Neural cell (in vitro differentiated cells): Measurements from ENCODE around the gene NTRK1. TPM values are rescaled to one million over a fixed set of nuclear protein-coding genes. Genes with fewer than 3 reads are reported as not detected.

Experiments
- H2AFZ ChIP-seq: fragments of 200-600, 300-800 bp; sonication (generic), shearing (Covaris generic); 2 replicates; pipeline ENCODE4 v1.6.0; 2014; ENCODE audit warnings: low read depth, mild to moderate bottlenecking, antibody characterized with exemption, low read length, moderate library complexity
- H3F3A ChIP-seq: fragments of 200-600 bp; shearing (Covaris generic); 2 replicates; pipeline ENCODE4 v1.6.1; 2016; ENCODE audit warnings: mild to moderate bottlenecking, moderate library complexity, mixed read lengths, antibody characterized with exemption, low read length; ENCODE audit not compliant: insufficient read depth, poor library complexity, severe bottlenecking
- H3K27ac ChIP-seq: fragments of 200-600, 300-800 bp; sonication (generic), shearing (Covaris generic); 2 replicates; pipeline ENCODE4 v1.5.1; 2014; ENCODE audit warnings: mild to moderate bottlenecking, low read length, moderate library complexity
- H3K27me3 ChIP-seq: fragments of 300-800, 200-600 bp; sonication (generic), shearing (Covaris generic); 2 replicates; pipeline ENCODE4 v1.6.0; 2014; ENCODE audit warnings: mild to moderate bottlenecking, low read depth, low read length, moderate library complexity; ENCODE audit not compliant: insufficient read depth
- H3K36me3 ChIP-seq: fragments of 300-800, 200-600 bp; sonication (generic), shearing (Covaris generic); 2 replicates; pipeline ENCODE4 v1.5.1; 2014; ENCODE audit warnings: mild to moderate bottlenecking, antibody characterized with exemption, low read length, moderate library complexity; ENCODE audit not compliant: insufficient read depth
- H3K4me2 ChIP-seq: fragments of 300-800, 200-600 bp; sonication (generic), shearing (Covaris generic); 2 replicates; pipeline ENCODE4 v1.6.0; 2014; ENCODE audit warnings: mild to moderate bottlenecking, low read length
- H3K4me3 ChIP-seq: fragments of 300-800, 200-600 bp; sonication (generic), shearing (Covaris generic); 2 replicates; pipeline ENCODE4 v1.5.1; 2014; ENCODE audit warnings: mild to moderate bottlenecking, low read length, moderate library complexity
- H3K79me2 ChIP-seq: fragments of 200-600 bp; shearing (Covaris generic); replicated peaks from 2 replicates; pipeline ENCODE4 v1.6.0; 2014; ENCODE audit warnings: mild to moderate bottlenecking, low read length, moderate library complexity; ENCODE audit not compliant: insufficient read depth
- H3K9ac ChIP-seq: fragments of 300-800, 200-600 bp; sonication (generic), shearing (Covaris generic); 2 replicates; pipeline ENCODE4 v1.6.1; 2016; ENCODE audit warnings: mild to moderate bottlenecking, low read length, mixed read lengths
- H3K9me2 ChIP-seq: fragments of 200-600 bp; shearing (Covaris generic); 2 replicates; pipeline ENCODE4 v1.6.1; 2016; ENCODE audit warnings: mild to moderate bottlenecking, low read length, mixed read lengths; ENCODE audit not compliant: insufficient read depth
- H3K9me3 ChIP-seq: fragments of 200-600, 300-800 bp; sonication (generic), shearing (Covaris generic); 2 replicates; pipeline ENCODE4 v1.6.1; 2016; ENCODE audit warnings: mild to moderate bottlenecking, mixed run types, low read length, moderate library complexity, mixed read lengths
- H4K20me1 ChIP-seq: fragments of 200-600 bp; shearing (Covaris generic); 2 replicates; pipeline ENCODE4 v1.6.1; 2016; ENCODE audit warnings: mild to moderate bottlenecking, mixed run types; ENCODE audit not compliant: insufficient read depth
- EP300 ChIP-seq: fragments of 450-650 bp; conservative IDR thresholded peaks from 2 replicates; pipeline ENCODE4 v1.6.1; 2014; ENCODE audit warnings: antibody characterized with exemption, mild to moderate bottlenecking, moderate library complexity; ENCODE audit not compliant: poor library complexity, severe bottlenecking
- EZH2 ChIP-seq: fragments of 200-600, 300-800 bp; shearing (Covaris generic), sonication (generic); IDR thresholded peaks from 2 replicates; pipeline ENCODE4 v1.6.1; 2014; ENCODE audit warnings: antibody characterized with exemption, low read length, borderline replicate concordance, mild to moderate bottlenecking; ENCODE audit not compliant: insufficient read depth, poor library complexity, severe bottlenecking
- MXI1 ChIP-seq: fragments of 450-650 bp; conservative IDR thresholded peaks from 2 replicates; pipeline ENCODE4 v1.6.1; 2014; ENCODE audit warnings: antibody characterized with exemption, mild to moderate bottlenecking; ENCODE audit not compliant: poor library complexity, severe bottlenecking
- POLR2AphosphoS5 ChIP-seq: IDR thresholded peaks from 2 replicates; pipeline ENCODE4 v1.6.1; 2012
- RAD21 ChIP-seq: fragments of 450-650 bp; conservative IDR thresholded peaks from 2 replicates; pipeline ENCODE4 v1.6.1; 2014; ENCODE audit warnings: antibody characterized with exemption, mild to moderate bottlenecking, moderate library complexity
- SMC3 ChIP-seq: fragments of 450-650 bp; conservative IDR thresholded peaks from 2 replicates; pipeline ENCODE4 v1.6.1; 2014; ENCODE audit warnings: antibody characterized with exemption, mild to moderate bottlenecking, moderate library complexity; ENCODE audit not compliant: poor library complexity
- TAF1 ChIP-seq: IDR thresholded peaks from 2 replicates; pipeline ENCODE4 v1.6.1; 2012; ENCODE audit warnings: low read depth
- polyA plus RNA-seq: library from polyadenylated mRNA; depleted of rRNA; stranded (reverse); fragments of >200 nt; gene quantifications from 2 replicates; pipeline ENCODE4 v1.2.3, GENCODE V29; 2014
- TF ChIP-seq, protein P1 (sequence below): IDR thresholded peaks from 2 replicates; pipeline ENCODE4 v1.6.1; 2012; ENCODE audit warnings: borderline replicate concordance
- TF ChIP-seq, protein P2 (sequence below): fragments of 450-650 bp; IDR thresholded peaks from 2 replicates; pipeline ENCODE4 v1.5.1; 2014; ENCODE audit warnings: antibody characterized with exemption, mild to moderate bottlenecking, moderate library complexity; ENCODE audit not compliant: poor library complexity, severe bottlenecking

The NTRK1 gene
- polyA plus RNA-seq, 1 donor from 2014 or later = 4.9 TPM

- H3K27me3 ChIP-seq = no peaks in the 10 kb centered on the region
- no peaks in the 10 kb centered on the region for H3K36me3 ChIP-seq
- H3K9me3 ChIP-seq = no peaks in the 10 kb centered on the region
- no peak overlapping the region for H3K27ac ChIP-seq
- no peaks in the 10 kb centered on the region for H3K9me2 ChIP-seq
- H3K4me2 ChIP-seq = no peak overlapping the region
- no peaks in the 10 kb centered on the region for H3K79me2 ChIP-seq
- TF ChIP-seq MXI1 (no peak), RAD21 (no peak), SMC3 (no peak), POLR2AphosphoS5 (no peak), EZH2 (no peak), TAF1 (no peak)
- TF ChIP-seq, protein P1, sequence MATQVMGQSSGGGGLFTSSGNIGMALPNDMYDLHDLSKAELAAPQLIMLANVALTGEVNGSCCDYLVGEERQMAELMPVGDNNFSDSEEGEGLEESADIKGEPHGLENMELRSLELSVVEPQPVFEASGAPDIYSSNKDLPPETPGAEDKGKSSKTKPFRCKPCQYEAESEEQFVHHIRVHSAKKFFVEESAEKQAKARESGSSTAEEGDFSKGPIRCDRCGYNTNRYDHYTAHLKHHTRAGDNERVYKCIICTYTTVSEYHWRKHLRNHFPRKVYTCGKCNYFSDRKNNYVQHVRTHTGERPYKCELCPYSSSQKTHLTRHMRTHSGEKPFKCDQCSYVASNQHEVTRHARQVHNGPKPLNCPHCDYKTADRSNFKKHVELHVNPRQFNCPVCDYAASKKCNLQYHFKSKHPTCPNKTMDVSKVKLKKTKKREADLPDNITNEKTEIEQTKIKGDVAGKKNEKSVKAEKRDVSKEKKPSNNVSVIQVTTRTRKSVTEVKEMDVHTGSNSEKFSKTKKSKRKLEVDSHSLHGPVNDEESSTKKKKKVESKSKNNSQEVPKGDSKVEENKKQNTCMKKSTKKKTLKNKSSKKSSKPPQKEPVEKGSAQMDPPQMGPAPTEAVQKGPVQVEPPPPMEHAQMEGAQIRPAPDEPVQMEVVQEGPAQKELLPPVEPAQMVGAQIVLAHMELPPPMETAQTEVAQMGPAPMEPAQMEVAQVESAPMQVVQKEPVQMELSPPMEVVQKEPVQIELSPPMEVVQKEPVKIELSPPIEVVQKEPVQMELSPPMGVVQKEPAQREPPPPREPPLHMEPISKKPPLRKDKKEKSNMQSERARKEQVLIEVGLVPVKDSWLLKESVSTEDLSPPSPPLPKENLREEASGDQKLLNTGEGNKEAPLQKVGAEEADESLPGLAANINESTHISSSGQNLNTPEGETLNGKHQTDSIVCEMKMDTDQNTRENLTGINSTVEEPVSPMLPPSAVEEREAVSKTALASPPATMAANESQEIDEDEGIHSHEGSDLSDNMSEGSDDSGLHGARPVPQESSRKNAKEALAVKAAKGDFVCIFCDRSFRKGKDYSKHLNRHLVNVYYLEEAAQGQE = no peak
- TF ChIP-seq, protein P2, sequence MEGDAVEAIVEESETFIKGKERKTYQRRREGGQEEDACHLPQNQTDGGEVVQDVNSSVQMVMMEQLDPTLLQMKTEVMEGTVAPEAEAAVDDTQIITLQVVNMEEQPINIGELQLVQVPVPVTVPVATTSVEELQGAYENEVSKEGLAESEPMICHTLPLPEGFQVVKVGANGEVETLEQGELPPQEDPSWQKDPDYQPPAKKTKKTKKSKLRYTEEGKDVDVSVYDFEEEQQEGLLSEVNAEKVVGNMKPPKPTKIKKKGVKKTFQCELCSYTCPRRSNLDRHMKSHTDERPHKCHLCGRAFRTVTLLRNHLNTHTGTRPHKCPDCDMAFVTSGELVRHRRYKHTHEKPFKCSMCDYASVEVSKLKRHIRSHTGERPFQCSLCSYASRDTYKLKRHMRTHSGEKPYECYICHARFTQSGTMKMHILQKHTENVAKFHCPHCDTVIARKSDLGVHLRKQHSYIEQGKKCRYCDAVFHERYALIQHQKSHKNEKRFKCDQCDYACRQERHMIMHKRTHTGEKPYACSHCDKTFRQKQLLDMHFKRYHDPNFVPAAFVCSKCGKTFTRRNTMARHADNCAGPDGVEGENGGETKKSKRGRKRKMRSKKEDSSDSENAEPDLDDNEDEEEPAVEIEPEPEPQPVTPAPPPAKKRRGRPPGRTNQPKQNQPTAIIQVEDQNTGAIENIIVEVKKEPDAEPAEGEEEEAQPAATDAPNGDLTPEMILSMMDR = no peak
- no peaks in the 10 kb centered on the region for H3F3A ChIP-seq
- no peak overlapping the region for H2AFZ ChIP-seq
- H3K4me3 ChIP-seq = no peak overlapping the region
- no peak overlapping the region for H3K9ac ChIP-seq
- H4K20me1 ChIP-seq = no peaks in the 10 kb centered on the region
Observed at GRCh38 chr1:156834322-156834721, 26.3 kb upstream of the NTRK1 start.

DNA sequence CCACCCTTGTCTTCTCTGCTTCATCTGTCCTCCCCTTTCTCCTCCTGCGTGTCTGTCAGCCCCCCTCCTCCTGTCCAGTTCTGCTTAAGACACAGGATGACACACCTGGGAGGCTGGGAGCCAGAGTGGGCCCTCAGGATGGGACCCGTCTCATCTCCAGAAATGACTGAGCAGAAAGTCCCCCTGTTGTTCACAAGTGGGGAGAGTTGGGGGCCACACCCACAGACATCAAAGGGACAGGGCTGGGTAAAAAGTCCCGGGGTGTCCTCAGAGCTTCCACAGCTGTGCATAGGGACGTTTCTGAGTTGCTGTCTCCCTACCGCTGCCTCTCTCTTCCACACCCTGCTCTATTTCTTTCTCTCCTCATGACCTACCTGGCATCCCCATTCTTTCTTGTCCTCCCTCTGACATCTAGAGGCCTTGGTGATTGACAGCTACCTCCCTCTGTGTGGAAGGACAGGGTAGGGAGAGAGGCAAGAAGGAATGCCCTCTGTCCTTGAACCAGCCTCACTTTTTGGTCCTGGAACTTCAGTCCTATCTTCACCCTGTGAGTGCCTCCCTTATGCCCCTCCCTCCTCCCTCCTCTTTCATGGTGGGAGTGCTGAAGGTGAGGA, 24.5 kb upstream of the NTRK1 start:
- H2AFZ ChIP-seq = no peak overlapping the region
- no peaks in the 10 kb centered on the region for H3K36me3 ChIP-seq
- H3K4me2 ChIP-seq = no peak overlapping the region
- H3K4me3 ChIP-seq = no peak overlapping the region
- no peaks in the 10 kb centered on the region for H3K79me2 ChIP-seq
- H3K9me3 ChIP-seq = no peaks in the 10 kb centered on the region
- H3K27ac ChIP-seq = no peak overlapping the region
- no peak overlapping the region for H3K9ac ChIP-seq
- no peak for TF ChIP-seq MXI1
- TF ChIP-seq EP300 = no peak
- no peaks in the 10 kb centered on the region for H3K9me2 ChIP-seq
- no peaks in the 10 kb centered on the region for H3F3A ChIP-seq
- H3K27me3 ChIP-seq = no peaks in the 10 kb centered on the region
- H4K20me1 ChIP-seq = no peaks in the 10 kb centered on the region

GRCh38 chr1:156836892-156837291, 23.8 kb upstream of the NTRK1 start:
- no peaks in the 10 kb centered on the region for H3K36me3 ChIP-seq
- H3F3A ChIP-seq = no peaks in the 10 kb centered on the region
- no peaks in the 10 kb centered on the region for H3K9me2 ChIP-seq
- no peak overlapping the region for H2AFZ ChIP-seq
- no peak overlapping the region for H3K9ac ChIP-seq
- TF ChIP-seq EZH2 = no peak
- TF ChIP-seq EP300 = no peak
- no peak for TF ChIP-seq POLR2AphosphoS5
- no peak for TF ChIP-seq MXI1
- TF ChIP-seq, protein P1 = no peak
- TF ChIP-seq, protein P2 = no peak
- TF ChIP-seq TAF1 = no peak
- no peak for TF ChIP-seq RAD21
- TF ChIP-seq SMC3 = no peak
- H3K4me2 ChIP-seq = no peak overlapping the region
- no peaks in the 10 kb centered on the region for H3K79me2 ChIP-seq
- H3K4me3 ChIP-seq = no peak overlapping the region
- no peaks in the 10 kb centered on the region for H3K27me3 ChIP-seq
- no peak overlapping the region for H3K27ac ChIP-seq
- H3K9me3 ChIP-seq = no peaks in the 10 kb centered on the region
- H4K20me1 ChIP-seq = no peaks in the 10 kb centered on the region
